HEK293 (cell line): ENCODE results near the gene NEAT1.

ENCODE experiments used
- CTCF ChIA-PET: fragments of 350-600 bp; formaldehyde crosslinking; extraction: SDS; loops from one replicate; lab custom pipeline; 2021; ENCODE audit warnings: antibody characterized with exemption; lab: Yijun Ruan, JAX
- POLR2A ChIA-PET: fragments of 300-600 bp; formaldehyde crosslinking; extraction: SDS; loops from one replicate; lab custom pipeline; 2020; ENCODE audit warnings: antibody characterized with exemption, inconsistent platforms; lab: Yijun Ruan, JAX
- H3K27ac ChIP-seq: fragments of 200-500 bp; sonication (Bioruptor generic); 2 replicates; pipeline ENCODE4 v1.5.1; 2014; ENCODE audit warnings: low read depth, low read length, control low read depth, inconsistent platforms; ENCODE audit errors: extremely low read depth
- H3K36me3 ChIP-seq, 2 experiments: fragments of 200-500 bp in 1 of 2; sonication (Bioruptor generic) in 1 of 2; 1 replicate in 1 of 2; 2 replicates in 1 of 2; pipeline ENCODE4 v1.5.1; 2014 to 2017; ENCODE audit warnings: inconsistent platforms in 2 of 2, low read length in 2 of 2; ENCODE audit not compliant: control insufficient read depth in 2 of 2, insufficient read depth in 1 of 2
- H3K4me1 ChIP-seq: fragments of 200-500 bp; sonication (Bioruptor generic); 2 replicates; pipeline ENCODE4 v1.5.1; 2014; ENCODE audit warnings: mild to moderate bottlenecking, low read length, inconsistent platforms; ENCODE audit not compliant: control insufficient read depth, insufficient read depth
- H3K4me3 ChIP-seq: 2 replicates; pipeline ENCODE4 v1.5.1; 2011; ENCODE audit warnings: low read depth, mild to moderate bottlenecking, control low read depth, low read length, moderate library complexity
- H3K9me3 ChIP-seq: fragments of 200-500 bp; sonication (Bioruptor generic); 2 replicates; pipeline ENCODE4 v1.5.1; 2014; ENCODE audit warnings: low read depth, low read length, inconsistent platforms; ENCODE audit not compliant: control insufficient read depth, insufficient read depth
- GLI2 ChIP-seq: fragments of 450-650 bp; formaldehyde crosslinking; IDR thresholded peaks from 2 replicates; pipeline ENCODE4; 2017; ENCODE audit warnings: missing biosample characterization, missing genetic modification characterization, low read depth, borderline replicate concordance
- KLF7 ChIP-seq: fragments of 450-650 bp; formaldehyde crosslinking; IDR thresholded peaks from 2 replicates; pipeline ENCODE4 v1.5.1; 2016; ENCODE audit warnings: missing biosample characterization, missing genetic modification characterization, borderline replicate concordance
- MZF1 ChIP-seq: fragments of 450-650 bp; formaldehyde crosslinking; IDR thresholded peaks from 2 replicates; pipeline ENCODE4 v1.5.1; 2017; ENCODE audit warnings: missing biosample characterization, missing genetic modification characterization, borderline replicate concordance
- SALL2 ChIP-seq: fragments of 450-650 bp; formaldehyde crosslinking; IDR thresholded peaks from 2 replicates; pipeline ENCODE4 v1.5.0; 2017; ENCODE audit warnings: missing biosample characterization, mild to moderate bottlenecking, missing genetic modification characterization, borderline replicate concordance
- SCRT2 ChIP-seq: fragments of 450-650 bp; formaldehyde crosslinking; IDR thresholded peaks from 2 replicates; pipeline ENCODE4 v1.5.1; 2016; ENCODE audit warnings: missing biosample characterization, missing genetic modification characterization
- SP2 ChIP-seq: fragments of 450-650 bp; formaldehyde crosslinking; IDR thresholded peaks from 2 replicates; pipeline ENCODE4 v1.5.1; 2016; ENCODE audit warnings: missing biosample characterization, missing genetic modification characterization
- YY2 ChIP-seq: fragments of 450-650 bp; formaldehyde crosslinking; IDR thresholded peaks from 2 replicates; pipeline ENCODE4 v1.5.1; 2016; ENCODE audit warnings: missing biosample characterization, missing genetic modification characterization
- ZBTB21 ChIP-seq: fragments of 450-650 bp; formaldehyde crosslinking; IDR thresholded peaks from 2 replicates; pipeline ENCODE4 v1.5.1; 2017; ENCODE audit warnings: missing biosample characterization, missing genetic modification characterization
- ZFP37 ChIP-seq: fragments of 450-650 bp; formaldehyde crosslinking; IDR thresholded peaks from 2 replicates; pipeline ENCODE4 v1.5.1; 2016; ENCODE audit warnings: missing biosample characterization, missing genetic modification characterization
- ZNF10 ChIP-seq: fragments of 450-650 bp; formaldehyde crosslinking; IDR thresholded peaks from 2 replicates; pipeline ENCODE4 v1.5.1; 2017; ENCODE audit warnings: missing biosample characterization, missing genetic modification characterization
- ZNF23 ChIP-seq: fragments of 450-650 bp; formaldehyde crosslinking; IDR thresholded peaks from 2 replicates; pipeline ENCODE4 v1.5.1; 2016; ENCODE audit warnings: missing biosample characterization, missing genetic modification characterization, borderline replicate concordance
- ZNF24 ChIP-seq: fragments of 450-650 bp; formaldehyde crosslinking; IDR thresholded peaks from 2 replicates; pipeline ENCODE4 v1.5.1; 2016; ENCODE audit warnings: missing biosample characterization, missing genetic modification characterization
- ZNF302 ChIP-seq: fragments of 450-650 bp; formaldehyde crosslinking; IDR thresholded peaks from 2 replicates; pipeline ENCODE4 v1.5.1; 2016; ENCODE audit warnings: missing biosample characterization, missing genetic modification characterization, low read depth
- ZNF335 ChIP-seq: fragments of 450-650 bp; formaldehyde crosslinking; conservative IDR thresholded peaks from 2 replicates; pipeline ENCODE4 v1.5.1; 2016; ENCODE audit warnings: missing biosample characterization, missing genetic modification characterization
- ZNF394 ChIP-seq: fragments of 450-650 bp; formaldehyde crosslinking; IDR thresholded peaks from 2 replicates; pipeline ENCODE4 v1.5.1; 2016; ENCODE audit warnings: missing biosample characterization, missing genetic modification characterization, mild to moderate bottlenecking, moderate library complexity, borderline replicate concordance
- ZNF548 ChIP-seq: fragments of 450-650 bp; formaldehyde crosslinking; IDR thresholded peaks from 2 replicates; pipeline ENCODE4 v1.5.1; 2016; ENCODE audit warnings: missing biosample characterization, missing genetic modification characterization
- ZNF701 ChIP-seq: fragments of 450-650 bp; formaldehyde crosslinking; IDR thresholded peaks from 2 replicates; pipeline ENCODE4 v1.5.1; 2016; ENCODE audit warnings: missing biosample characterization, missing genetic modification characterization
- TF ChIP-seq, protein P1 (sequence below): fragments of 450-650 bp; formaldehyde crosslinking; IDR thresholded peaks from 2 replicates; pipeline ENCODE4 v1.5.1; 2016; ENCODE audit warnings: missing biosample characterization, missing genetic modification characterization
- TF ChIP-seq, protein P2 (sequence below): fragments of 450-650 bp; formaldehyde crosslinking; IDR thresholded peaks from 2 replicates; pipeline ENCODE4 v1.5.1; 2017; ENCODE audit warnings: missing biosample characterization, missing genetic modification characterization
- TF ChIP-seq, protein P3 (sequence below): fragments of 450-650 bp; formaldehyde crosslinking; IDR thresholded peaks from 2 replicates; pipeline ENCODE4 v1.5.1; 2016; ENCODE audit warnings: missing biosample characterization, missing genetic modification characterization
- TF ChIP-seq, protein P4 (sequence below): fragments of 450-650 bp; formaldehyde crosslinking; IDR thresholded peaks from 2 replicates; pipeline ENCODE4 v1.5.1; 2016; ENCODE audit warnings: missing biosample characterization, missing genetic modification characterization
- TF ChIP-seq, protein P5 (sequence below): fragments of 450-650 bp; formaldehyde crosslinking; IDR thresholded peaks from 2 replicates; pipeline ENCODE4 v1.5.1; 2017; ENCODE audit warnings: missing biosample characterization, missing genetic modification characterization

Gene NEAT1

DNA sequence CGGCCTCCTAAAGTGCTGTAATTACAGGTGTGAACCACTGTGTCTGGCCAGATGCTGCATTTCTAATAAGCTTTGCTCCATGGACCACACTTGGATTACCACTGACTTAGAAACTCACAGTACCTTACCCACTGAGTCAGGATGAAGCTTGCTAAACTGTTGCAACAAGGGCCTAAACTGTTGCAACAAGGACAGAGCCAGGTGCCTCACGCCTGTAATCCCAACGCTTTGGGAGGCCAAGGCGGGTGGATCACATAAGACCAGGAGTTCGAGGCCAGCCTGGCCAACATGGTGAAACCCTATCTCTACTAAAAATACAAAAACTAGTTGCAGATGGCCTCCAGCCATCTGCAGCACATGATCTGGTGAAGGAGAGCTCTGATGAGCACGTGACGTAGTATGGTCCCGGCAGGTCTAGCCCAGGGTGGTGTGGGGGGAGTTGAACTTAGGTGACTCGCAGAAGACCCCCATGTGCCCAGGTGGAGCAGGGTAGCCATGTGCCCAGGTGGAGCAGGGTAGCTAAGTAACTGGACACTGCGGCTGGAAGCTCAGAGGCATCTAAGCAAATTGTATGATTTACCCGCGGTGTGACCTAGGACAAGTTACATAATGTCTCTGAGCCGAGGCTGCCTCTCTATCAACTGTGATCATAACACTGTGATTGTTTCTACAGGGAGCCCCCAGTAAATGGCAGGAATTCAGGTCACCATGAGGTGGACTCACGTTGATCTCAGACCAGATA, 48.6 kb upstream of the NEAT1 start:
- H3K27ac ChIP-seq = no peak overlapping the region
- CTCF ChIA-PET = interaction anchor here (0.6 to 1.5 kb wide), 6 partner anchors 38 to 278 kb away, joined by 3 to 6 read pairs (median 3); no protein-coding TSS in a partner anchor
- TF ChIP-seq ZBTB21 (tag by site-specific recombination) (no peak), KLF7 (tag by site-specific recombination) (no peak), ZNF23 (tag by site-specific recombination) (no peak), ZNF335 (tag by site-specific recombination) (no peak), SALL2 (tag by site-specific recombination) (no peak), MZF1 (tag by site-specific recombination) (no peak), GLI2 (tag by site-specific recombination) (no peak), ZNF548 (no peak), SCRT2 (tag by site-specific recombination) (peak; percentile 60), ZNF10 (peak; percentile 76), YY2 (tag by site-specific recombination) (no peak)
- TF ChIP-seq, protein P1, sequence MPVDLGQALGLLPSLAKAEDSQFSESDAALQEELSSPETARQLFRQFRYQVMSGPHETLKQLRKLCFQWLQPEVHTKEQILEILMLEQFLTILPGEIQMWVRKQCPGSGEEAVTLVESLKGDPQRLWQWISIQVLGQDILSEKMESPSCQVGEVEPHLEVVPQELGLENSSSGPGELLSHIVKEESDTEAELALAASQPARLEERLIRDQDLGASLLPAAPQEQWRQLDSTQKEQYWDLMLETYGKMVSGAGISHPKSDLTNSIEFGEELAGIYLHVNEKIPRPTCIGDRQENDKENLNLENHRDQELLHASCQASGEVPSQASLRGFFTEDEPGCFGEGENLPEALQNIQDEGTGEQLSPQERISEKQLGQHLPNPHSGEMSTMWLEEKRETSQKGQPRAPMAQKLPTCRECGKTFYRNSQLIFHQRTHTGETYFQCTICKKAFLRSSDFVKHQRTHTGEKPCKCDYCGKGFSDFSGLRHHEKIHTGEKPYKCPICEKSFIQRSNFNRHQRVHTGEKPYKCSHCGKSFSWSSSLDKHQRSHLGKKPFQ (tag by site-specific recombination) = 0 out of 2 replicates have a peak, but pooled peaks have one; percentile 20
- TF ChIP-seq, protein P2, sequence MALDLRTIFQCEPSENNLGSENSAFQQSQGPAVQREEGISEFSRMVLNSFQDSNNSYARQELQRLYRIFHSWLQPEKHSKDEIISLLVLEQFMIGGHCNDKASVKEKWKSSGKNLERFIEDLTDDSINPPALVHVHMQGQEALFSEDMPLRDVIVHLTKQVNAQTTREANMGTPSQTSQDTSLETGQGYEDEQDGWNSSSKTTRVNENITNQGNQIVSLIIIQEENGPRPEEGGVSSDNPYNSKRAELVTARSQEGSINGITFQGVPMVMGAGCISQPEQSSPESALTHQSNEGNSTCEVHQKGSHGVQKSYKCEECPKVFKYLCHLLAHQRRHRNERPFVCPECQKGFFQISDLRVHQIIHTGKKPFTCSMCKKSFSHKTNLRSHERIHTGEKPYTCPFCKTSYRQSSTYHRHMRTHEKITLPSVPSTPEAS (tag by site-specific recombination) = no peak
- TF ChIP-seq, protein P3, sequence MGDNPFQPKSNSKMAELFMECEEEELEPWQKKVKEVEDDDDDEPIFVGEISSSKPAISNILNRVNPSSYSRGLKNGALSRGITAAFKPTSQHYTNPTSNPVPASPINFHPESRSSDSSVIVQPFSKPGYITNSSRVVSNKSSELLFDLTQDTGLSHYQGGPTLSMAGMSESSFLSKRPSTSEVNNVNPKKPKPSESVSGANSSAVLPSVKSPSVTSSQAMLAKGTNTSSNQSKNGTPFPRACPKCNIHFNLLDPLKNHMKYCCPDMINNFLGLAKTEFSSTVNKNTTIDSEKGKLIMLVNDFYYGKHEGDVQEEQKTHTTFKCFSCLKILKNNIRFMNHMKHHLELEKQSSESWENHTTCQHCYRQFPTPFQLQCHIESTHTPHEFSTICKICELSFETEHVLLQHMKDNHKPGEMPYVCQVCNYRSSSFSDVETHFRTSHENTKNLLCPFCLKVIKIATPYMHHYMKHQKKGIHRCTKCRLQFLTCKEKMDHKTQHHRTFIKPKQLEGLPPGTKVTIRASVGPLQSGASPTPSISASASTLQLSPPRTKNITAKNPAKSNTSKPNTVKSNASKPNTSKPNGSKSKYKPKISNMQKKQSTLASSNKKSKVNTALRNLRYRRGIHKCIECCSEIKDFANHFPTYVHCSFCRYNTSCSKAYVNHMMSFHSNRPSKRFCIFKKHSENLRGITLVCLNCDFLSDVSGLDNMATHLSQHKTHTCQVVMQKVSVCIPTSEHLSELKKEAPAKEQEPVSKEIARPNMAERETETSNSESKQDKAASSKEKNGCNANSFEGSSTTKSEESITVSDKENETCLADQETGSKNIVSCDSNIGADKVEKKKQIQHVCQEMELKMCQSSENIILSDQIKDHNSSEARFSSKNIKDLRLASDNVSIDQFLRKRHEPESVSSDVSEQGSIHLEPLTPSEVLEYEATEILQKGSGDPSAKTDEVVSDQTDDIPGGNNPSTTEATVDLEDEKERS = no peak
- no peaks in the 10 kb centered on the region for H3K36me3 ChIP-seq
- POLR2A ChIA-PET = interaction anchor here (1.0 to 2.4 kb wide), 4 partner anchors 15 to 98 kb away, joined by 3 to 12 read pairs (median 4); partner anchors contain the start of gene NEAT1
- H3K9me3 ChIP-seq = no peaks in the 10 kb centered on the region
- no peaks in the 10 kb centered on the region for H3K4me1 ChIP-seq
- no peak overlapping the region for H3K4me3 ChIP-seq

DNA sequence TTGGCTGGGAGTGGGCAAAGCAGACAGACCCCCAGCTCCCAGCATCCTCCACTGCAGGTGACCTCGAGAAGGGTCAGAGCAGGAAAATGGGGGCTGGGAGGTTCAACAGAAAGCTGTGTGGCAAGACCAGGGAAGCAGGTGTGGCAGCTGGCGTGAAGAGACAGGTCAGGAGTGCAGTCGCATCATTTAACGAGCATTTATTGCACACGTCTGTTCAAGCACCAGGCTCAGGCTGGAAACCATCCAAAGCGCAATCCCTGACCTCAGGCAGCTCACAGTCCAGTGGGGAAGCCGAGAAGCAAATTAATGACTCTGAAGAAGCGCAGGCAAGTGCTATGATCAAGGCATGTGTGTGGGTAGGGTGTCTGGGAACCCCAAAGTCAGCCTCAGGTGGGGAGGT, 47.6 kb upstream of the NEAT1 start:
- Histone ChIP-seq H3K36me3 (no peaks in the 10 kb centered on the region), H3K27ac (no peak overlapping the region), H3K4me1 (no peaks in the 10 kb centered on the region), H3K9me3 (no peaks in the 10 kb centered on the region), H3K4me3 (no peak overlapping the region)
- ChIA-PET POLR2A (interaction anchor here (0.6 to 2.4 kb wide), 4 partner anchors 41 to 122 kb away, joined by 3 to 12 read pairs (median 4); partner anchors contain the start of gene NEAT1), CTCF (interaction anchor here (0.7 to 1.5 kb wide), 3 partner anchors 23 to 59 kb away, joined by 3 read pairs; no protein-coding TSS in a partner anchor)
- TF ChIP-seq ZFP37 (tag by site-specific recombination) = no peak
- TF ChIP-seq, protein P4, sequence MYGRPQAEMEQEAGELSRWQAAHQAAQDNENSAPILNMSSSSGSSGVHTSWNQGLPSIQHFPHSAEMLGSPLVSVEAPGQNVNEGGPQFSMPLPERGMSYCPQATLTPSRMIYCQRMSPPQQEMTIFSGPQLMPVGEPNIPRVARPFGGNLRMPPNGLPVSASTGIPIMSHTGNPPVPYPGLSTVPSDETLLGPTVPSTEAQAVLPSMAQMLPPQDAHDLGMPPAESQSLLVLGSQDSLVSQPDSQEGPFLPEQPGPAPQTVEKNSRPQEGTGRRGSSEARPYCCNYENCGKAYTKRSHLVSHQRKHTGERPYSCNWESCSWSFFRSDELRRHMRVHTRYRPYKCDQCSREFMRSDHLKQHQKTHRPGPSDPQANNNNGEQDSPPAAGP = no peak
- TF ChIP-seq ZNF302 = no peak
- TF ChIP-seq SP2 (tag by site-specific recombination) = no peak
- no peak for TF ChIP-seq ZNF394 (tag by site-specific recombination)
- TF ChIP-seq, protein P5, sequence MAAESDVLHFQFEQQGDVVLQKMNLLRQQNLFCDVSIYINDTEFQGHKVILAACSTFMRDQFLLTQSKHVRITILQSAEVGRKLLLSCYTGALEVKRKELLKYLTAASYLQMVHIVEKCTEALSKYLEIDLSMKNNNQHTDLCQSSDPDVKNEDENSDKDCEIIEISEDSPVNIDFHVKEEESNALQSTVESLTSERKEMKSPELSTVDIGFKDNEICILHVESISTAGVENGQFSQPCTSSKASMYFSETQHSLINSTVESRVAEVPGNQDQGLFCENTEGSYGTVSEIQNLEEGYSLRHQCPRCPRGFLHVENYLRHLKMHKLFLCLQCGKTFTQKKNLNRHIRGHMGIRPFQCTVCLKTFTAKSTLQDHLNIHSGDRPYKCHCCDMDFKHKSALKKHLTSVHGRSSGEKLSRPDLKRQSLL = no peak
- TF ChIP-seq ZNF24 (tag by site-specific recombination) = no peak
- no peak for TF ChIP-seq ZNF701 (tag by site-specific recombination)
